Measurements from ENCODE around the gene CSGALNACT2.
"Not testable (repeated sequence)": the region's sequence is repeated elsewhere in the genome, so short reads cannot be mapped to it uniquely, and the experiment has no call there.

- TF ChIP-seq CTCF, POLR2A (IDR thresholded peaks at IDR 0.05): not testable (repeated sequence)
Measured at GRCh38 chr10:43220251-43220650, 82.0 kb downstream of the CSGALNACT2 start.

Measured in testis (tissue), 2 donors.